Osteoblast (primary cell): ENCODE results near the gene CCT3. TPM values are rescaled to one million over a fixed set of nuclear protein-coding genes. Genes with fewer than 3 reads are reported as not detected.
A peak's percentile ranks its signal among the peaks of the same experiment; 100 is the strongest.

Experiments
- DNase-seq: peaks from one replicate; pipeline ENCODE4 v3.0.0; 2011; ENCODE audit warnings: low spot score, mixed read lengths; ENCODE audit not compliant: insufficient read length; ENCODE audit errors: missing footprints
- H2AFZ ChIP-seq: 2 replicates; pipeline ENCODE4 v1.6.0; 2011; ENCODE audit warnings: mild to moderate bottlenecking, low read length
- H3K27ac ChIP-seq: 2 replicates; pipeline ENCODE4 v1.5.1; 2011; ENCODE audit warnings: mild to moderate bottlenecking, low read depth, low read length, moderate library complexity
- H3K27me3 ChIP-seq: 2 replicates; pipeline ENCODE4 v1.6.0; 2012; ENCODE audit warnings: mild to moderate bottlenecking, control low read depth, inconsistent platforms, low read length, moderate library complexity; ENCODE audit not compliant: insufficient read depth
- H3K36me3 ChIP-seq: 2 replicates; pipeline ENCODE4 v1.5.1; 2011; ENCODE audit warnings: mild to moderate bottlenecking, low read length, control low read depth, moderate library complexity; ENCODE audit not compliant: insufficient read depth
- H3K4me1 ChIP-seq: 2 replicates; pipeline ENCODE4 v1.5.1; 2011; ENCODE audit warnings: mild to moderate bottlenecking, low read length, control low read depth, moderate library complexity; ENCODE audit not compliant: insufficient read depth
- H3K4me2 ChIP-seq: 2 replicates; pipeline ENCODE4 v1.6.0; 2011; ENCODE audit warnings: mild to moderate bottlenecking, low read length; ENCODE audit not compliant: insufficient read depth
- H3K4me3 ChIP-seq: fragments of 200-600 bp; sonication (generic); 3 replicates; pipeline ENCODE4 v1.5.1; 2012; ENCODE audit warnings: mild to moderate bottlenecking, low read length, inconsistent platforms; ENCODE audit not compliant: insufficient read depth
- H3K79me2 ChIP-seq: 2 replicates; pipeline ENCODE4 v1.6.0; 2012; ENCODE audit warnings: mild to moderate bottlenecking, low read length, control low read depth, inconsistent platforms; ENCODE audit not compliant: insufficient read depth
- H3K9me3 ChIP-seq: 2 replicates; pipeline ENCODE4 v1.5.1; 2011; ENCODE audit warnings: low read depth, low read length, control low read depth
- H4K20me1 ChIP-seq: 2 replicates; pipeline ENCODE4 v1.6.0; 2012; ENCODE audit warnings: mild to moderate bottlenecking, low read length, control low read depth; ENCODE audit not compliant: insufficient read depth
- CTCF ChIP-seq: IDR thresholded peaks from 2 replicates; pipeline ENCODE4 v1.5.1; 2011; ENCODE audit warnings: mild to moderate bottlenecking, low read depth, low read length, moderate library complexity; ENCODE audit errors: extremely low read depth
- total RNA-seq: library from RNA; depleted of rRNA; stranded (reverse); fragments of >200 nt; gene quantifications from 2 replicates; pipeline ENCODE4 v1.2.3, GENCODE V29; 2012

CCT3 gene
- total RNA-seq, 1 donor, result 258 TPM

GRCh38 chr1:156360534-156360933 lies 22.4 kb upstream of the CCT3 start:
- H3K9me3 ChIP-seq, result no peaks in the 10 kb centered on the region
- H3K27me3 ChIP-seq, result peaks cover 31% of the 10 kb centered on the region
- no peak for TF ChIP-seq CTCF
- no peak overlapping the region for H3K4me3 ChIP-seq
- no peak overlapping the region for H2AFZ ChIP-seq
- no peaks in the 10 kb centered on the region for H3K4me1 ChIP-seq
- H4K20me1 ChIP-seq, result no peaks in the 10 kb centered on the region
- H3K79me2 ChIP-seq, result no peaks in the 10 kb centered on the region
- H3K4me2 ChIP-seq, result no peak overlapping the region
- H3K36me3 ChIP-seq, result no peaks in the 10 kb centered on the region
- H3K27ac ChIP-seq, result no peak overlapping the region
- DNase-seq, result no peak

GRCh38 chr1:156359973-156360372 lies 21.9 kb upstream of the CCT3 start:
- DNase-seq, result no peak
- TF ChIP-seq CTCF, result peak; percentile 54
- no peaks in the 10 kb centered on the region for H3K4me1 ChIP-seq
- no peak overlapping the region for H3K4me3 ChIP-seq
- no peaks in the 10 kb centered on the region for H3K9me3 ChIP-seq
- H3K4me2 ChIP-seq, result no peak overlapping the region
- H2AFZ ChIP-seq, result no peak overlapping the region
- no peak overlapping the region for H3K27ac ChIP-seq
- no peaks in the 10 kb centered on the region for H3K79me2 ChIP-seq
- no peaks in the 10 kb centered on the region for H3K36me3 ChIP-seq
- no peaks in the 10 kb centered on the region for H4K20me1 ChIP-seq
- H3K27me3 ChIP-seq, result peaks cover 31% of the 10 kb centered on the region

- Histone ChIP-seq H4K20me1 (no peaks in the 10 kb centered on the region), H3K4me1 (no peaks in the 10 kb centered on the region), H2AFZ (no peak overlapping the region), H3K27ac (no peak overlapping the region), H3K9me3 (no peaks in the 10 kb centered on the region), H3K79me2 (no peaks in the 10 kb centered on the region), H3K4me3 (no peak overlapping the region), H3K36me3 (no peaks in the 10 kb centered on the region), H3K27me3 (peaks cover 35% of the 10 kb centered on the region), H3K4me2 (no peak overlapping the region)
- DNase-seq, result no peak
- no peak for TF ChIP-seq CTCF
These were observed 21.2 kb upstream of the CCT3 start for GRCh38 chr1:156359249-156359648.

GRCh38 chr1:156358641-156359040 lies 20.5 kb upstream of the CCT3 start:
- H4K20me1 ChIP-seq, result no peaks in the 10 kb centered on the region
- TF ChIP-seq CTCF, result no peak
- H3K4me3 ChIP-seq, result no peak overlapping the region
- no peaks in the 10 kb centered on the region for H3K9me3 ChIP-seq
- no peaks in the 10 kb centered on the region for H3K4me1 ChIP-seq
- DNase-seq, result no peak
- no peak overlapping the region for H3K4me2 ChIP-seq
- no peak overlapping the region for H2AFZ ChIP-seq
- H3K79me2 ChIP-seq, result no peaks in the 10 kb centered on the region
- H3K36me3 ChIP-seq, result no peaks in the 10 kb centered on the region
- H3K27ac ChIP-seq, result no peak overlapping the region
- H3K27me3 ChIP-seq, result peaks cover 35% of the 10 kb centered on the region
